ENCODE results near the gene MUC5B. TPM values are rescaled to one million over a fixed set of nuclear protein-coding genes. Genes with fewer than 3 reads are reported as not detected.

MUC5B gene
- total RNA-seq, 1 experiment from 2014 or later, result 1.6 TPM

- TF ChIP-seq ZNF121 (CRISPR knock-in tag; IDR thresholded peaks at IDR 0.05) (no peak), IRF2 (CRISPR knock-in tag; IDR thresholded peaks at IDR 0.05; ENCODE audit: borderline replicate concordance, low read depth) (no peak), ZBTB21 (CRISPR knock-in tag; IDR thresholded peaks at IDR 0.05; ENCODE audit: borderline replicate concordance) (no peak), HMGA2 (CRISPR knock-in tag; IDR thresholded peaks at IDR 0.05) (no peak), HMGXB4 (CRISPR knock-in tag; IDR thresholded peaks at IDR 0.05) (no peak), ZNF512 (CRISPR knock-in tag; IDR thresholded peaks at IDR 0.05; ENCODE audit: borderline replicate concordance) (no peak), ZNF425 (CRISPR knock-in tag; conservative IDR thresholded peaks at IDR 0.05) (no peak)
These were observed 62.5 kb downstream of the MUC5B start (continued) for GRCh38 chr11:1285316-1285744.

- POLR2A ChIA-PET, result no interaction called here
- H3K27me3 Mint-ChIP-seq (ENCODE audit: low read depth), result no peaks in the 10 kb centered on the region
- no peak overlapping the region for H3K27ac Mint-ChIP-seq
- ATAC-seq, result no peak
- no peak for DNase-seq (ENCODE audit: low spot score)
- CTCF ChIA-PET, result no interaction called here
- H3K9me3 Mint-ChIP-seq, result no peaks in the 10 kb centered on the region; the same call in 1 of the 2 replicates
- no peak overlapping the region for H3K4me3 Mint-ChIP-seq
- peaks cover 15% of the 10 kb centered on the region for H3K36me3 Mint-ChIP-seq
- TF ChIP-seq ARID4B (CRISPR knock-in tag; IDR thresholded peaks at IDR 0.05; ENCODE audit: borderline replicate concordance) (no peak), ZNF425 (CRISPR knock-in tag; conservative IDR thresholded peaks at IDR 0.05) (no peak), TCF7 (CRISPR knock-in tag; IDR thresholded peaks at IDR 0.05; ENCODE audit: low read depth) (no peak)
- peaks cover 5% of the 10 kb centered on the region for H3K4me1 Mint-ChIP-seq
These were observed 63.0 kb downstream of the MUC5B start for GRCh38 chr11:1285876-1286275.

- ATAC-seq (no peak), DNase-seq (ENCODE audit: low spot score) (no peak)
- Mint-ChIP-seq H3K4me3 (no peak overlapping the region), H3K36me3 (peaks cover 15% of the 10 kb centered on the region), H3K4me1 (no peaks in the 10 kb centered on the region), H3K9me3 (no peaks in the 10 kb centered on the region; the same call in 1 of the 2 replicates), H3K27ac (no peak overlapping the region), H3K27me3 (ENCODE audit: low read depth) (no peaks in the 10 kb centered on the region)
- CTCF ChIA-PET, result no interaction called here
- POLR2A ChIA-PET, result no interaction called here
- TF ChIP-seq CREB1 (CRISPR knock-in tag; IDR thresholded peaks at IDR 0.05), result no peak
- no peak for TF ChIP-seq CBFB (CRISPR knock-in tag; IDR thresholded peaks at IDR 0.05; ENCODE audit: low read depth)
- no peak for TF ChIP-seq OVOL2 (CRISPR knock-in tag; IDR thresholded peaks at IDR 0.05; ENCODE audit: borderline replicate concordance)
- no peak for TF ChIP-seq RELA (CRISPR knock-in tag; IDR thresholded peaks at IDR 0.05; ENCODE audit: borderline replicate concordance)
- no peak for TF ChIP-seq USF1 (CRISPR knock-in tag; IDR thresholded peaks at IDR 0.05)
- no peak for TF ChIP-seq AFF4 (CRISPR knock-in tag; IDR thresholded peaks at IDR 0.05; ENCODE audit: borderline replicate concordance)
- TF ChIP-seq GTF2I (CRISPR knock-in tag; conservative IDR thresholded peaks at IDR 0.05), result no peak
- no peak for TF ChIP-seq ZNF121 (CRISPR knock-in tag; IDR thresholded peaks at IDR 0.05)
These were observed 65.1 kb downstream of the MUC5B start for GRCh38 chr11:1287928-1288327.

Measured in WTC11 (cell line).